Thymus (tissue), 11 donors: ENCODE results near the gene ZNF697. TPM values are rescaled to one million over a fixed set of nuclear protein-coding genes. Genes with fewer than 3 reads are reported as not detected.

ENCODE experiments used
- DNase-seq, 9 donors: peaks; one replicate each; pipeline ENCODE4 v3.0.0-alpha.2; 2013; ENCODE audit warnings: low spot score in 9 of 9, low read depth in 6 of 9, missing footprints in 1 of 9
- H3K27ac ChIP-seq, 2 donors: one replicate each; pipeline ENCODE4 v1.5.1; 2013; ENCODE audit warnings: control low read depth in 1 of 2, low read depth in 1 of 2, low read length in 1 of 2, mild to moderate bottlenecking in 1 of 2, moderate library complexity in 1 of 2
- H3K27me3 ChIP-seq, 2 donors: one replicate each; pipeline ENCODE4 v1.5.1; 2013; ENCODE audit warnings: low read length in 1 of 2; ENCODE audit not compliant: control insufficient read depth in 2 of 2, insufficient read depth in 1 of 2
- H3K36me3 ChIP-seq, 2 donors: one replicate each; pipeline ENCODE4 v1.5.1; 2013; ENCODE audit warnings: low read length in 1 of 2, mild to moderate bottlenecking in 1 of 2, moderate library complexity in 1 of 2; ENCODE audit not compliant: control insufficient read depth in 2 of 2, insufficient read depth in 2 of 2
- H3K4me1 ChIP-seq, 2 donors: one replicate each; pipeline ENCODE4 v1.5.1; 2013; ENCODE audit warnings: low read length in 2 of 2; ENCODE audit not compliant: control insufficient read depth in 2 of 2, insufficient read depth in 2 of 2
- H3K4me3 ChIP-seq, 2 donors: one replicate each; pipeline ENCODE4 v1.5.1; 2013; ENCODE audit warnings: low read length in 2 of 2, control low read depth in 1 of 2, mild to moderate bottlenecking in 1 of 2
- H3K9me3 ChIP-seq, 2 donors: one replicate each; pipeline ENCODE4 v1.5.1; 2013; ENCODE audit warnings: low read length in 1 of 2, mild to moderate bottlenecking in 1 of 2; ENCODE audit not compliant: control insufficient read depth in 2 of 2, insufficient read depth in 1 of 2
- WGBS: extraction: QIAGEN DNeasy Blood & Tissue Kit; methylation state at CpG from one replicate; pipeline ENCODE4 v1.1.7; 2013; 5-methylcytosine and 5-hydroxymethylcytosine counted together
- polyA plus RNA-seq: library from polyadenylated mRNA; stranded (reverse); fragments of 200-250 nt; gene quantifications from one replicate; pipeline ENCODE4 v1.2.3, GENCODE V29; 2013
- total RNA-seq: library from RNA; stranded (reverse); fragments of 120-200 nt; gene quantifications from one replicate; pipeline ENCODE4 v1.2.4, GENCODE V29; 2013
- donor health status: healthy.

ZNF697 gene
- total and polyA plus RNA-seq, 2 donors = 1.2 to 1.3 TPM

GRCh38 chr1:119681560-119681959 lies 33.5 kb upstream of the ZNF697 start:
- Histone ChIP-seq H3K4me1 (no peaks in the 10 kb centered on the region), H3K27me3 (no peaks in the 10 kb centered on the region), H3K4me3 (no peak overlapping the region), H3K9me3 (no peaks in the 10 kb centered on the region), H3K36me3 (no peaks in the 10 kb centered on the region), H3K27ac (no peak overlapping the region)
- 93% methylated on average over 2 of the region's 2 CpGs for WGBS
- no peak for DNase-seq

- Histone ChIP-seq H3K27me3 (no peaks in the 10 kb centered on the region), H3K4me1 (no peaks in the 10 kb centered on the region), H3K27ac (no peak overlapping the region), H3K36me3 (no peaks in the 10 kb centered on the region), H3K9me3 (no peaks in the 10 kb centered on the region), H3K4me3 (no peak overlapping the region)
- 95% methylated on average over 2 of the region's 2 CpGs for WGBS
- DNase-seq = no peak
Observed at GRCh38 chr1:119680723-119681122, 32.7 kb upstream of the ZNF697 start.

GRCh38 chr1:119680193-119680592 lies 32.1 kb upstream of the ZNF697 start:
- no peaks in the 10 kb centered on the region for H3K36me3 ChIP-seq
- WGBS = 97% methylated on average over 3 of the region's 3 CpGs
- no peak for DNase-seq

GRCh38 chr1:119679223-119679622 lies 31.2 kb upstream of the ZNF697 start:
- 100% methylated on average over 1 of the region's 1 CpG for WGBS
- no peak overlapping the region for H3K27ac ChIP-seq
- H3K36me3 ChIP-seq = no peaks in the 10 kb centered on the region
- no peaks in the 10 kb centered on the region for H3K9me3 ChIP-seq
- H3K4me1 ChIP-seq = no peaks in the 10 kb centered on the region
- H3K27me3 ChIP-seq = no peaks in the 10 kb centered on the region
- no peak for DNase-seq
- no peak overlapping the region for H3K4me3 ChIP-seq

More at GRCh38 chr1:119680193-119680592, 32.1 kb upstream of the ZNF697 start:
- no peaks in the 10 kb centered on the region for H3K9me3 ChIP-seq
- H3K27ac ChIP-seq = no peak overlapping the region
- H3K27me3 ChIP-seq = no peaks in the 10 kb centered on the region
- H3K4me1 ChIP-seq = no peaks in the 10 kb centered on the region
- no peak overlapping the region for H3K4me3 ChIP-seq

GRCh38 chr1:119676571-119677206 lies 28.6 kb upstream of the ZNF697 start:
- Histone ChIP-seq H3K9me3 (no peaks in the 10 kb centered on the region), H3K27ac (no peak overlapping the region), H3K4me1 (no peaks in the 10 kb centered on the region), H3K4me3 (no peak overlapping the region), H3K36me3 (no peaks in the 10 kb centered on the region), H3K27me3 (no peaks in the 10 kb centered on the region)
- 95% methylated on average over 8 of the region's 8 CpGs for WGBS
- no peak for DNase-seq

- no peaks in the 10 kb centered on the region for H3K9me3 ChIP-seq
- no peaks in the 10 kb centered on the region for H3K27me3 ChIP-seq
- peak; percentile 44 to 82 (median 60) for DNase-seq
- no peaks in the 10 kb centered on the region for H3K4me1 ChIP-seq
- H3K36me3 ChIP-seq = no peaks in the 10 kb centered on the region
- H3K4me3 ChIP-seq = peak overlapping the region; percentile 23 to 32
- peak overlapping the region in 1 of 2 donors; percentile 69 for H3K27ac ChIP-seq
- 23% methylated on average over 16 of the region's 16 CpGs for WGBS
Observed at GRCh38 chr1:119675349-119676345, 27.6 kb upstream of the ZNF697 start.

GRCh38 chr1:119674835-119675289 lies 26.8 kb upstream of the ZNF697 start:
- Histone ChIP-seq H3K4me3 (no peak overlapping the region), H3K9me3 (no peaks in the 10 kb centered on the region), H3K36me3 (no peaks in the 10 kb centered on the region), H3K4me1 (no peaks in the 10 kb centered on the region), H3K27me3 (no peaks in the 10 kb centered on the region), H3K27ac (no peak overlapping the region)
- 76% methylated on average over 6 of the region's 6 CpGs for WGBS
- no peak for DNase-seq

GRCh38 chr1:119674111-119674526 lies 26.1 kb upstream of the ZNF697 start:
- no peak for DNase-seq
- Histone ChIP-seq H3K27me3 (no peaks in the 10 kb centered on the region), H3K9me3 (no peaks in the 10 kb centered on the region), H3K4me3 (no peak overlapping the region), H3K27ac (peak overlapping the region in 1 of 2 donors; percentile 42), H3K36me3 (no peaks in the 10 kb centered on the region), H3K4me1 (no peaks in the 10 kb centered on the region)
- WGBS = 96% methylated on average over 4 of the region's 4 CpGs
